Bronchial epithelial cell (primary cell): ENCODE measurements around the gene RFTN1. TPM values are rescaled to one million over a fixed set of nuclear protein-coding genes. Genes with fewer than 3 reads are reported as not detected.

Experiments
- DNase-seq: peaks from one replicate; pipeline ENCODE4 v3.0.0-alpha.2; 2010; ENCODE audit warnings: low read depth
- FAIRE-seq: peaks from 2 replicates; lab custom pipeline; 2011; peaks lifted over from hg19 to GRCh38; lab: Jason Lieb, UNC
- H3K27me3 ChIP-seq: 2 replicates; pipeline ENCODE4 v1.5.1; 2011; ENCODE audit warnings: low read length; ENCODE audit not compliant: control insufficient read depth, insufficient read depth
- H3K36me3 ChIP-seq: 2 replicates; pipeline ENCODE4 v1.5.1; 2011; ENCODE audit warnings: low read length; ENCODE audit not compliant: control insufficient read depth, insufficient read depth
- H3K4me3 ChIP-seq: 2 replicates; pipeline ENCODE4 v1.5.1; 2011; ENCODE audit warnings: mild to moderate bottlenecking, low read depth, low read length, control low read depth
- CTCF ChIP-seq: IDR thresholded peaks from 2 replicates; pipeline ENCODE4 v1.5.1; 2011; ENCODE audit warnings: mild to moderate bottlenecking, moderate library complexity, low read length, control low read depth, inconsistent platforms; ENCODE audit not compliant: insufficient read depth, severe bottlenecking
- total RNA-seq: library from RNA; depleted of rRNA; stranded (reverse); fragments of >200 nt; gene quantifications from 2 replicates; pipeline ENCODE4 v1.2.1, GENCODE V29; 2014

The RFTN1 gene
- total RNA-seq, 1 donor from 2014 or later = 9.2 TPM

- H3K36me3 ChIP-seq = no peaks in the 10 kb centered on the region
- no peak for TF ChIP-seq CTCF
- DNase-seq = peak; percentile 48
- H3K4me3 ChIP-seq = no peak overlapping the region
- H3K27me3 ChIP-seq = no peaks in the 10 kb centered on the region
- FAIRE-seq = no peak
Measured at GRCh38 chr3:16523778-16524177, 10.3 kb upstream of the RFTN1 start.

DNA sequence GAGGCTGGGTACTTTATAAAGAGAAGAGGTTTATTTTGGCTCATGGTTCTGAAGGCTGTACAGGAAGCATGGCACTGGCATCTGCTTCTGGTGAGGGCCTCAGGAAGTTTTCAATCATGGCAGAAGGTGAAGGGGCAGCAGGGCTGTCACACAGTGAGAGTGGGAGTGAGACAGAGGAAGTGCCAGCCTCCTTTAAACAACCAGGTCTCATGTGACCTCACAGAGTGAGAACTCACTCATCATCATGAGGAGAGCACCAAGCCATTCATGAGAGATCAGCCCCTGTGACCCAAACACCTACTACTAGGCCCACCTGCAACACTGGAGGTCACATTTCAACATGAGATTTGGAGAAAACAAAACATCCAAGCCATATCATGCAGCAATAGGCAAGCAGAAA, 9.3 kb upstream of the RFTN1 start:
- DNase-seq (no peak), FAIRE-seq (no peak)
- no peak for TF ChIP-seq CTCF
- Histone ChIP-seq H3K4me3 (no peak overlapping the region), H3K27me3 (no peaks in the 10 kb centered on the region), H3K36me3 (no peaks in the 10 kb centered on the region)

DNA sequence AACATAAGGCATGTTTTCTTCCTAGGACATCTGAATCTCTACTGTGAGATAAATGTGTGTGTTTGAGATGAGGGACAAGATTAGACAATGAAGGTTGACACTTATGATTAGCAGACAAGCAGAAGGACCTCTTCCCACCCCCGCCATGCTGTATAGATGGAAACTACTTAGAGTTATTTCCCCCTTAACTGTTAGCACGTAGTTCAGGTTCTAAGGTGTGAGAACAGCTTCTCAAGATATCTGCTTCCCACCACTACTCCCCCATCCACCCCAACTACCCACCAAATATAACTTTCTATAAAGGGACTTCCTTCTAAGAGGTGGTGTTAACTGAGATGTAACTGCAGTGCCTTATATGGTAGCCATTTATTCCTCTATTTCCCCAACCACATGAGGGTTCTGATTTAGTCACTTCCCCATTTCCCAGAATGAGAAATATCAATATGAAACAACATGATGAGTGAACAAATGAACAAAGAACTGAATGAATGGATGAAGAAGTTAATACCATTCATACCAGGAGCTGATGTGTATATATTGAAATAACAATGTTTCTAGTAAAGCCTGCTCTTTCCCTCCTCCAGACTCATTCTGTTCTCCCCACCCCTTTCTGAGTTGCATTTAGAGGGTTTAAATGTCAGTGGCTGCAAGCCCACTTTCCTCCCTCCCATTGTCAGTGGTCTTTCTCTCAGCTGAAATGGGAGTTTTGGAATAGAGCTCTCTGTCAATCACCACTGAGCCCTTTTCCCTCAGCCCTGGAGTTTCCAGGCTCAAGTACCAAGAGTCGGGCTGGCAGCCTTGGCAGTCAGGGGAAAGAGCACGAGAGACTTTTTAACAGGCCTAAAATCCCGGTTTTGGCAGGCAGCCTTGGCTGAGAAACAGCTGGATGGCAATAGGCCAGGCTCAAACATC, 7.7 kb upstream of the RFTN1 start:
- no peak for TF ChIP-seq CTCF
- DNase-seq = no peak
- Histone ChIP-seq H3K4me3 (no peak overlapping the region), H3K27me3 (no peaks in the 10 kb centered on the region), H3K36me3 (no peaks in the 10 kb centered on the region)
- FAIRE-seq = no peak

DNA sequence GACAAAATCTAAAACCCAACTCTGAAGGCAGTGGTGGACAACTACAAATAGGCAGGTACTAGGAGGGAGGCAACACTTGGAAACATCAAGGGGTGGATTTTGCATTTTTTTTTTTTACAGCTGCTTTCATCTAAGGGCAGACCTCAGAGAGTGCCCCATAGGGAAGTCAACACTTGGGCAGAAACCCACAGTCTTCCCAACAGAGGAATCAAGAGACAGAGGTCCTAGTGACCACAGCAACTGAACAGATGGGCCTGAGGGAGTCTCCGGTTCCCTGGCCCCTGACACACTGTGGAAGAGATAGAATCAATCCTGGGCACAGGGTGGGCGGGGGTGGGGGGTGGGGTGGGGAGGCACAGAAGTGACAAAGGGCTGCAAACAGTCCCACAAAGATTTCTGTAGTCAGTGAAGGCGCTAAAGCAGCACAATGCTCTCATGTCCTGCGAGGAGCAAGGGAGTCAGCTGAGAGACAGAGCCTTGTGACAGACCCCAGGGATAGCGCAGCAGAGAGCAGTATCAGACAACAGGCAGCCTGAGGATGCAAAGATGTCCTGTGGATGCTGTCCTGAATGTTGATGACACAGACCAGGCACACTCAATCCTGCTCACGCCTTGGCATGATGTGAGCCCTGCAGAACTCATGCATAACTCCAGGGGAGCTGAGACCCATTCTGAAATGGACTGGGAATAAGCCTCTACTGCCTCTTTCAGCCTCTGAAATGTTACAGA, 6.9 kb upstream of the RFTN1 start:
- FAIRE-seq = peak; percentile 50
- no peaks in the 10 kb centered on the region for H3K36me3 ChIP-seq
- no peaks in the 10 kb centered on the region for H3K27me3 ChIP-seq
- no peak overlapping the region for H3K4me3 ChIP-seq
- DNase-seq = no peak
- TF ChIP-seq CTCF = no peak

- H3K4me3 ChIP-seq = no peak overlapping the region
- FAIRE-seq (no peak), DNase-seq (peak; percentile 37)
- H3K27me3 ChIP-seq = no peaks in the 10 kb centered on the region
- peak; percentile 54 for TF ChIP-seq CTCF
- H3K36me3 ChIP-seq = no peaks in the 10 kb centered on the region
Measured at GRCh38 chr3:16516695-16517481, 3.4 kb upstream of the RFTN1 start.
